Fibroblast of the conjunctiva (primary cell): Measurements from ENCODE around the gene HMGN1.

ENCODE experiments used
- DNase-seq: peaks from one replicate; pipeline ENCODE4 v3.0.0-alpha.2; 2010; ENCODE audit warnings: low read depth

Gene HMGN1

GRCh38 chr21:39296891-39297290 is 52.0 kb downstream of the HMGN1 start:
- no peak for DNase-seq
